Small intestine (tissue), 7 donors: ENCODE results near the gene CEP192. TPM values are rescaled to one million over a fixed set of nuclear protein-coding genes. Genes with fewer than 3 reads are reported as not detected.
A peak's percentile ranks its signal among the peaks of the same experiment; 100 is the strongest.

Experiments used
- DNase-seq, 2 donors: peaks; one replicate each; pipeline versions ENCODE4 v3.0.0 to v3.0.0-alpha.2; 2013
- FAIRE-seq: peaks from 2 replicates; lab custom pipeline; 2012; peaks lifted over from hg19 to GRCh38; lab: Jason Lieb, UNC
- H3K27ac ChIP-seq, 3 donors: one replicate each; pipeline ENCODE4 v1.5.1; 2013; ENCODE audit warnings: low read length in 2 of 3, mild to moderate bottlenecking in 2 of 3, control low read depth in 1 of 3, inconsistent platforms in 1 of 3, low read depth in 1 of 3, moderate library complexity in 1 of 3
- H3K27me3 ChIP-seq, 3 donors: one replicate each; pipeline ENCODE4 v1.6.1; 2013; ENCODE audit warnings: low read length in 3 of 3, inconsistent platforms in 1 of 3; ENCODE audit not compliant: control insufficient read depth in 3 of 3, insufficient read depth in 3 of 3
- H3K36me3 ChIP-seq, 3 donors: one replicate each; pipeline ENCODE4 v1.6.1; 2013; ENCODE audit warnings: low read length in 3 of 3, inconsistent platforms in 1 of 3, low read depth in 1 of 3, mild to moderate bottlenecking in 1 of 3, moderate library complexity in 1 of 3; ENCODE audit not compliant: control insufficient read depth in 3 of 3, insufficient read depth in 2 of 3
- H3K4me1 ChIP-seq, 3 donors: one replicate each; pipeline ENCODE4 v1.6.1; 2013; ENCODE audit warnings: low read length in 2 of 3, inconsistent platforms in 1 of 3, low read depth in 1 of 3, mild to moderate bottlenecking in 1 of 3, moderate library complexity in 1 of 3; ENCODE audit not compliant: control insufficient read depth in 3 of 3, insufficient read depth in 2 of 3
- H3K4me3 ChIP-seq, 3 donors: one replicate each; pipeline ENCODE4 v1.5.1; 2013; ENCODE audit warnings: low read length in 3 of 3, control low read depth in 1 of 3, inconsistent platforms in 1 of 3, low read depth in 1 of 3, mild to moderate bottlenecking in 1 of 3, moderate library complexity in 1 of 3
- H3K9me3 ChIP-seq, 2 donors: one replicate each; pipeline ENCODE4 v1.6.1; 2013; ENCODE audit warnings: low read depth in 1 of 2, low read length in 1 of 2; ENCODE audit not compliant: control insufficient read depth in 2 of 2, insufficient read depth in 1 of 2
- WGBS, 3 donors: extraction: QIAGEN DNeasy Blood & Tissue Kit; methylation state at CpG; one replicate each; pipeline ENCODE4 v1.1.7; 2013; 5-methylcytosine and 5-hydroxymethylcytosine counted together
- polyA plus RNA-seq, 4 donors: library from polyadenylated mRNA; stranded (reverse) in 3 of 4; unstranded in 1 of 4; fragments of 200-250 nt in 3 of 4; fragments of 120-200 nt in 1 of 4; gene quantifications; one replicate each; pipeline versions ENCODE4 v1.2.1 to v1.2.3, GENCODE V29; 2013
- donor health status: healthy with polysubstance abuse.
- donor health status: control.
- donor health status: control.
- donor health status: Bipolar disorder and iron deficiency.
- donor health status: healthy.

CEP192 gene
- polyA plus RNA-seq, 4 donors: 9.6 to 29.3 (median 12.4) TPM

DNA sequence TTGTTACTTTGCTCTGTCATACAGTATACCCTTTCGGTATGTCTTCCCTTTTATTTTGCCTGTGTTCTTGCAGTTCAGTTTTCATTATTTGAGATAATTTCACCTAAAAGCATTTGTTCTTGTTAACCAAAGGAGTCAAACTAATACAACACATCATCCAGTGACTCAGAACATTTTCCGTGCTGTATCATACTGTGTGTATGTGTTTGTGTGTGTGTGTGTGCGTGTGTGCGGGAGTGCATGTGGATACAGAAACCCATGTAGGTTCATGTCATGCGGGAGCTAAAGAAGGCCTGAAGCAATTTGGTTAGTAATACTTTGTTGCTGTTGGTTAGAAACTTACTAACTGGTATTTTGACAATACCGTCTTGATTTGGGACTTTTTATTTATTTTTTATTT, 60.0 kb downstream of the CEP192 start:
- FAIRE-seq (no peak), DNase-seq (no peak)
- peaks cover 9 to 29% (median 18%) of the 10 kb centered on the region in 3 donors for H3K36me3 ChIP-seq
- H3K27ac ChIP-seq: no peak overlapping the region
- no peaks in the 10 kb centered on the region for H3K9me3 ChIP-seq
- H3K4me1 ChIP-seq: no peaks in the 10 kb centered on the region
- no peaks in the 10 kb centered on the region for H3K27me3 ChIP-seq
- H3K4me3 ChIP-seq: no peak overlapping the region
- WGBS, 3 donors: 97 to 99% (median 98%) methylated on average over 6 of the region's 6 CpGs

DNA sequence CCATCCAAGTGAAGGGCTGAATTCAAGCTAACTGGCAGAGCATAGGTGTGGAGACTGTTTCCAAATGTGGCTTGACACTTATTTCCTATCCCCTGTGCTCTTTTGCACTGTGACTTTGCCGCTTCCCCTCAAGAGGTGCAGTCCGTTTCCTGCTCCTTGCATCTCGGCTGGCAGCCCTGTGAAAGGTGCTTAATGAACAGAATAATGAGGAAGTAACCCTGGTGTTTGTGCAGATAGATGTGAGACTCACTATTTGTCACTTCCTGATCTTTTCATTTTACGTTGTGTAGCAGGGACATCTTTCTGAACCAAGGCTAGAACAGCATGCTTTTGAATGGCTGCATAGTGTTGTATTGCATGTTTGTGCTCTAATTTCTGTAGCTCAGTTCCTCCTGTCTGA, 60.8 kb downstream of the CEP192 start:
- no peak for DNase-seq
- H3K4me3 ChIP-seq: no peak overlapping the region
- no peaks in the 10 kb centered on the region for H3K4me1 ChIP-seq
- no peaks in the 10 kb centered on the region for H3K27me3 ChIP-seq
- 66 to 90% (median 78%) methylated on average over 4 of the region's 4 CpGs for WGBS, 3 donors
- H3K36me3 ChIP-seq: peaks cover 9 to 32% (median 26%) of the 10 kb centered on the region in 3 donors
- H3K27ac ChIP-seq: no peak overlapping the region
- FAIRE-seq: no peak
- no peaks in the 10 kb centered on the region for H3K9me3 ChIP-seq

DNA sequence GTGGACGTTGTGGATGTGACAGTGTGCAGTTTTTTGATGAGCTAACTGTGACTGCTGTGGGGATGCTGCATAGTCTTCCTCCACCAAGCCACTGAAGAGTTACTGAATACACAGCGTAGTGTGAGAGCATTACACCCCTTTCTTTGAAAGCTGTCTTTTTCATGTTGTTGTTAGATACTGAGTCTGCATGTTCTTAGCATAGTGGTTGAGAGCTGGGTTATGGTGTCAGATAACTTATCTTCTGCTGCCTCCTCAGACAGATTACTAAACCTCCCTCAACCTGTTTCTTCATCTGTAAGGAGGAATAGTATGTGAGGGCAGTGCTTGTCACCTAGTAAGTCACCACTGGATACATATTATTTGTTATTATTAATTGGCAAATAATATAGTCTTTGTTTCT, 63.2 kb downstream of the CEP192 start:
- FAIRE-seq (no peak), DNase-seq (no peak)
- H3K4me1 ChIP-seq: no peaks in the 10 kb centered on the region
- no peaks in the 10 kb centered on the region for H3K27me3 ChIP-seq
- H3K36me3 ChIP-seq: peaks cover 7 to 45% (median 23%) of the 10 kb centered on the region in 3 donors
- H3K4me3 ChIP-seq: no peak overlapping the region
- H3K27ac ChIP-seq: no peak overlapping the region
- WGBS, 3 donors: 93 to 98% (median 95%) methylated on average over 2 of the region's 2 CpGs
- no peaks in the 10 kb centered on the region for H3K9me3 ChIP-seq

DNA sequence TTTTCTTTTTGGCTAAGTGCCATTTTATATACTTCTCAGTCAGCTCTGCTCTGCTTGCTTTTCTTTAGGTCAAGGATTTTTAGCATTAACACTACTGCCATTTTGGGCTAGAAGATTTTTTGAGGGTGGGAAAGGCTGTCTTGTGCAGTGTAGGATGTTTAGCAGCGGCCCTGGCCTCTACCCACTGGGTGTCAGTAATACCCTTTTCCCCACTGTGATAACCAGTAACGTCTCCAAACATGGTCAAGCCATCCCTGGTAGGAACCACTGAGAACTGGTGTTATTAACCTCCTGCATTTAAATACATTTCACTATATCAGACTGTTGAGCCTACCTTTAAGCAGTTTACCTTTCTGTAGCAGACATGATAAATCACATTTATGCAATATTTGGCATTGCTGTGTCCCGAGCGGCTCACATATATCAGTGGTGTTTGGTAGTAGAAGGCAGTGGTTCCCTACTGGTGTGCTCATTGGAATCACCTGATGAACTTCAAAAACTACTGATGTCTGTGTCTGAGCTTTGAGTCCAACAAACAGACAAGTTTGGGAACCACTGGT, 70.5 kb downstream of the CEP192 start:
- DNase-seq (no peak), FAIRE-seq (no peak)
- H3K27me3 ChIP-seq: no peaks in the 10 kb centered on the region
- H3K4me1 ChIP-seq: no peaks in the 10 kb centered on the region
- no peak overlapping the region for H3K27ac ChIP-seq
- peaks cover 0 to 23% (median 12%) of the 10 kb centered on the region in 3 donors for H3K36me3 ChIP-seq
- WGBS, 3 donors: 92 to 94% (median 93%) methylated on average over 4 of the region's 4 CpGs
- no peak overlapping the region for H3K4me3 ChIP-seq
- no peaks in the 10 kb centered on the region for H3K9me3 ChIP-seq

DNA sequence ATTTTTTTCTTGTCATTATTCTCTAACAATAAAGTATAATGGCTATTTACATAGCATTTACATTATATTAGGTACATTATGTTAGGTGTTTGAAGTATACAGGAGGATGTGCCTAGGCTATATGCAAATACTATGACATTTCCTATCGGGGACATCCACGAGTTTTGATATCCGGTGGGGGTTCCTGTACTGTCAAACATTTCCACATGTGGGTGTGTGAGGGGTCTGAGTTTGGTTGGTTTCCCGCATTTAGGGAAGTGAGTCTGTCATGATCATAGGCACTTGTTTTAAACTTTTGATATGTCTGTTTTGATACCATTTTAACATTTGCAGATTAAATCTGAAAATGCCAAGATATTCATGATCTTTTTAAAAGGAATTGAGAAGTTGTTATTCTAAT, 76.0 kb downstream of the CEP192 start:
- H3K27me3 ChIP-seq: no peaks in the 10 kb centered on the region
- H3K36me3 ChIP-seq: peaks cover 9 to 19% (median 19%) of the 10 kb centered on the region in 3 donors
- no peaks in the 10 kb centered on the region for H3K9me3 ChIP-seq
- no peak overlapping the region for H3K27ac ChIP-seq
- no peak overlapping the region for H3K4me3 ChIP-seq
- WGBS, 3 donors: 60 to 72% (median 69%) methylated on average over 4 of the region's 4 CpGs
- DNase-seq: no peak
- FAIRE-seq: no peak
- no peaks in the 10 kb centered on the region for H3K4me1 ChIP-seq

DNA sequence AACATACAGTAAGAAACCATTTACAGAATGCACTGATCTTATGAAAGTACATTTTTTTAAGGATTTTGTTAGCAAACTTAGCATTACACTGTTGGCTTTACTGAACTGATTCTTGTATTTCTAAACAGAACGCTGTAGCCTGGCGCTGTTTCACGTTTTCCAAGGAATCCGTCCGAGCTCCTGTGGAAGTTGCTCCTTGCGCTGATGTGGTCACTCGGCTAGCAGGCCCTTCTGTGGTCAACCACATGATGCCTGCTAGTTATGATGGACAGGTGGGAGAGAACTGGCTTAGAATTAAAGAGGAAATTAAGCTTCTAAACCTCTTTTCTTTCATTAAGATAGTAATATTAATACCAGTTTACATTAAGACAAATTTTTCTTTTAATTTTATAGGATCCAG, 76.8 kb downstream of the CEP192 start:
- FAIRE-seq (no peak), DNase-seq (no peak)
- no peaks in the 10 kb centered on the region for H3K4me1 ChIP-seq
- 93 to 94% (median 93%) methylated on average over 7 of the region's 7 CpGs for WGBS, 3 donors
- H3K36me3 ChIP-seq: peaks cover 9 to 20% (median 19%) of the 10 kb centered on the region in 3 donors
- no peaks in the 10 kb centered on the region for H3K27me3 ChIP-seq
- no peaks in the 10 kb centered on the region for H3K9me3 ChIP-seq
- H3K27ac ChIP-seq: no peak overlapping the region
- no peak overlapping the region for H3K4me3 ChIP-seq

DNA sequence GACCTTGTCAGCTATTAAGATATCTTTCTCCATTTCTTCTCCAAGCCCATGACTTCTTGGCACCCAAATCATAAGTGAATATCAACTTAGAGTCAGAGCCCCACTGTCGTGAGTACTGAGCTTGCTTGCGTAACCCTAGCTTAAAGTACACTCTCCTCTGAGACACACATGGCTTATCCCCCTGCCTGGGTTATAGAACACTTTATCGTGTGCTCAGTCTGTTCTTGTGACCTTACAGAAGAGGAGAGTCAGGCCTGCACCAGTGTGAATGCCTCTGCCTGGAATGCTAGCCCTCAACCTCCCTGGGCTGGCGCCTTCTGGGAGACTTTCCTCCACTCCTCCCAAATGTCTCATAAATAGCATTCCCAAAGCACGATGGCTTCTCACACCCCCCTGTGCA, 79.3 kb downstream of the CEP192 start:
- no peaks in the 10 kb centered on the region for H3K9me3 ChIP-seq
- no peak overlapping the region for H3K4me3 ChIP-seq
- peak in 1 of 2 donors; percentile 27 for DNase-seq
- H3K4me1 ChIP-seq: no peaks in the 10 kb centered on the region
- H3K36me3 ChIP-seq: peaks cover 12 to 29% (median 27%) of the 10 kb centered on the region in 3 donors
- WGBS, 3 donors: 85 to 94% (median 90%) methylated on average over 5 of the region's 5 CpGs
- H3K27me3 ChIP-seq: no peaks in the 10 kb centered on the region
- no peak for FAIRE-seq
- no peak overlapping the region for H3K27ac ChIP-seq

DNA sequence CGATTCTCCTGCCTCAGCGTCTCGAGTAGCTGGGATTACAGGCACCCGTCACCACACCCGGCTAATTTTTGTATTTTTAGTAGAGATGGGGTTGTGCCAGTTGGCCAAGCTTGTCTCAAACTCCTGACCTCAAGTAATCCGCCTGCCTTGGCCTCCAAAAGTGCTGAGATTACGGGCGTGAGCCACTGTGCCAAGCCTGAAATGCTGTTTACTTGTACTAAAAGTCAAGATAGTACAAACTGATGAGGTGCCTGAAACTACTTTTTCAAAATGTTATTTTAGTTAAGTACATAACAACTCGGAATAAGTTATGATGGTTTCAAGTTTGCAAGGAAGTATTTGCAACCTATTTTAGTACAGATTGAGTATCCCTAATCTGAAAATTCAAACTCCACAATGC, 85.7 kb downstream of the CEP192 start:
- no peaks in the 10 kb centered on the region for H3K27me3 ChIP-seq
- no peaks in the 10 kb centered on the region for H3K4me1 ChIP-seq
- H3K9me3 ChIP-seq: no peaks in the 10 kb centered on the region
- no peak overlapping the region for H3K27ac ChIP-seq
- H3K36me3 ChIP-seq: peaks cover 4 to 19% (median 9%) of the 10 kb centered on the region in 3 donors
- FAIRE-seq: no peak
- WGBS, 3 donors: 83 to 89% (median 86%) methylated on average over 9 of the region's 9 CpGs
- no peak overlapping the region for H3K4me3 ChIP-seq
- DNase-seq: no peak

DNA sequence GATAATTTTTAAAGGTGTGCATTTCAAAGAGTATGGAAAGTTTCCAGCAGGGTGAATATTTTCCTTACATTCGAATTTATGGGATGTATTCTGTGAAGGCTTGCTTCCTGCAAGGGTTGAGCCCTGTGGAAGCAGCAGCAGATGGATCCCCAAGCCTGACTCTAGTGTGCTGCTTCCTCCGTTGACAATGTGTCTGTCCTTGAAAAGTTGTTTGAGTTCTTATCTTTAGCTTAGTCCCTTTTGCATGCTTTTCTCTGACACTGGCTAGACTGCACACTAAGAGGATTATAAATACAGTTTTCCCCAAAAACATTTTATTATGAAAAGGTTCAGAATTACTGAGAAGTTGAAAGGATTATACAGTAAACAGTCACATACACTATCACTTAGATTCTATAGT, 86.3 kb downstream of the CEP192 start:
- H3K27ac ChIP-seq: no peak overlapping the region
- DNase-seq (no peak), FAIRE-seq (no peak)
- H3K4me3 ChIP-seq: no peak overlapping the region
- H3K36me3 ChIP-seq: peaks cover 4 to 19% (median 9%) of the 10 kb centered on the region in 3 donors
- WGBS, 3 donors: 72 to 80% (median 74%) methylated on average over 2 of the region's 2 CpGs
- no peaks in the 10 kb centered on the region for H3K4me1 ChIP-seq
- no peaks in the 10 kb centered on the region for H3K27me3 ChIP-seq
- no peaks in the 10 kb centered on the region for H3K9me3 ChIP-seq
